ENCODE results near the gene TIE1. TPM values are rescaled to one million over a fixed set of nuclear protein-coding genes. Genes with fewer than 3 reads are reported as not detected.

TIE1 gene
- total and polyA plus RNA-seq, 4 experiments from 2014 or later = not detected

- DNase-seq = no peak
- Mint-ChIP-seq H3K9me3 (peaks cover 0 to 2% (median 0%) of the 10 kb centered on the region in 8 donors), H3K27ac (peak overlapping the region in 5 of 7 donors; percentile 70 to 90 (median 84)), H3K4me3 (peak overlapping the region in 7 of 8 donors; percentile 25 to 85 (median 78)), H3K36me3 (no peaks in the 10 kb centered on the region), H3K4me1 (peaks cover 7 to 28% (median 20%) of the 10 kb centered on the region in 4 donors), H3K27me3 (peaks cover 15 to 19% of the 10 kb centered on the region in 2 donors)
- Histone ChIP-seq H3K9me3 (ENCODE audit: control insufficient read depth in 1 of 2, low read length in 2 of 2) (no peaks in the 10 kb centered on the region), H3K36me3 (ENCODE audit: insufficient read depth, low read length) (no peaks in the 10 kb centered on the region), H3K27me3 (ENCODE audit: insufficient read depth, low read length) (no peaks in the 10 kb centered on the region), H3K27ac (ENCODE audit: low read depth, low read length) (no peak overlapping the region), H3K4me3 (ENCODE audit: low read length in 2 of 2) (no peak overlapping the region), H3K4me1 (ENCODE audit: insufficient read depth, low read length) (peaks cover 20% of the 10 kb centered on the region)
- POLR2A ChIA-PET (ENCODE audit: partially characterized antibody) = no interaction called here
- CTCF ChIA-PET (ENCODE audit: partially characterized antibody) = no interaction called here
- intact Hi-C loops (cut with micrococcal nuclease) = no loop called here
These were observed 26.0 kb upstream of the TIE1 start for GRCh38 chr1:43274804-43275180.

- Histone ChIP-seq H3K36me3 (ENCODE audit: insufficient read depth, low read length) (no peaks in the 10 kb centered on the region), H3K4me3 (ENCODE audit: low read length in 2 of 2) (no peak overlapping the region), H3K27me3 (ENCODE audit: insufficient read depth, low read length) (no peaks in the 10 kb centered on the region), H3K27ac (ENCODE audit: low read depth, low read length) (no peak overlapping the region), H3K4me1 (ENCODE audit: insufficient read depth, low read length) (peaks cover 10% of the 10 kb centered on the region), H3K9me3 (ENCODE audit: control insufficient read depth in 1 of 2, low read length in 2 of 2) (no peaks in the 10 kb centered on the region)
- CTCF ChIA-PET (ENCODE audit: partially characterized antibody) = no interaction called here
- peaks cover 18 to 19% of the 10 kb centered on the region in 2 donors for H3K27me3 Mint-ChIP-seq
- intact Hi-C loops (cut with micrococcal nuclease) = no loop called here
- H3K4me3 Mint-ChIP-seq = no peak overlapping the region
- POLR2A ChIA-PET (ENCODE audit: partially characterized antibody) = no interaction called here
- H3K27ac Mint-ChIP-seq = no peak overlapping the region
- H3K36me3 Mint-ChIP-seq = no peaks in the 10 kb centered on the region
- H3K9me3 Mint-ChIP-seq = peaks cover 0 to 2% (median 0%) of the 10 kb centered on the region in 8 donors
- no peak for DNase-seq
- H3K4me1 Mint-ChIP-seq = peaks cover 7 to 20% (median 14%) of the 10 kb centered on the region in 4 donors
These were observed 24.8 kb upstream of the TIE1 start for GRCh38 chr1:43275826-43276620.

- Histone ChIP-seq H3K9me3 (ENCODE audit: control insufficient read depth in 1 of 2, low read length in 2 of 2) (no peaks in the 10 kb centered on the region), H3K4me1 (ENCODE audit: insufficient read depth, low read length) (peaks cover 9% of the 10 kb centered on the region), H3K4me3 (ENCODE audit: low read length in 2 of 2) (no peak overlapping the region), H3K27ac (ENCODE audit: low read depth, low read length) (no peak overlapping the region), H3K27me3 (ENCODE audit: insufficient read depth, low read length) (no peaks in the 10 kb centered on the region), H3K36me3 (ENCODE audit: insufficient read depth, low read length) (no peaks in the 10 kb centered on the region)
- CTCF ChIA-PET (ENCODE audit: partially characterized antibody) = no interaction called here
- no peaks in the 10 kb centered on the region for H3K36me3 Mint-ChIP-seq
- peaks cover 0 to 2% (median 0%) of the 10 kb centered on the region in 8 donors for H3K9me3 Mint-ChIP-seq
- H3K4me3 Mint-ChIP-seq = no peak overlapping the region
- DNase-seq = no peak
- peaks cover 15 to 16% of the 10 kb centered on the region in 2 donors for H3K27me3 Mint-ChIP-seq
- H3K27ac Mint-ChIP-seq = no peak overlapping the region
- POLR2A ChIA-PET (ENCODE audit: partially characterized antibody) = no interaction called here
- H3K4me1 Mint-ChIP-seq = peaks cover 6 to 16% (median 12%) of the 10 kb centered on the region in 4 donors
- intact Hi-C loops (cut with micrococcal nuclease) = no loop called here
These were observed 24.1 kb upstream of the TIE1 start for GRCh38 chr1:43276673-43277072.

- ChIA-PET POLR2A (ENCODE audit: partially characterized antibody) (no interaction called here), CTCF (ENCODE audit: partially characterized antibody) (no interaction called here)
- H3K27me3 ChIP-seq (ENCODE audit: insufficient read depth, low read length) = no peaks in the 10 kb centered on the region
- peaks cover 0 to 2% (median 0%) of the 10 kb centered on the region in 8 donors for H3K9me3 Mint-ChIP-seq
- H3K4me3 ChIP-seq (ENCODE audit: low read length in 2 of 2) = no peak overlapping the region
- no peaks in the 10 kb centered on the region for H3K36me3 Mint-ChIP-seq
- no peak for DNase-seq
- H3K27me3 Mint-ChIP-seq = peaks cover 15 to 18% of the 10 kb centered on the region in 2 donors
- peaks cover 6 to 16% (median 12%) of the 10 kb centered on the region in 4 donors for H3K4me1 Mint-ChIP-seq
- H3K36me3 ChIP-seq (ENCODE audit: insufficient read depth, low read length) = no peaks in the 10 kb centered on the region
- no peak overlapping the region for H3K27ac Mint-ChIP-seq
- H3K4me1 ChIP-seq (ENCODE audit: insufficient read depth, low read length) = peaks cover 9% of the 10 kb centered on the region
- H3K4me3 Mint-ChIP-seq = no peak overlapping the region
- H3K27ac ChIP-seq (ENCODE audit: low read depth, low read length) = no peak overlapping the region
- intact Hi-C loops (cut with micrococcal nuclease) = no loop called here
- no peaks in the 10 kb centered on the region for H3K9me3 ChIP-seq (ENCODE audit: control insufficient read depth in 1 of 2, low read length in 2 of 2)
These were observed 23.5 kb upstream of the TIE1 start for GRCh38 chr1:43277116-43277876.

GRCh38 chr1:43279161-43279560 is 21.6 kb upstream of the TIE1 start:
- Mint-ChIP-seq H3K36me3 (no peaks in the 10 kb centered on the region), H3K4me1 (peaks cover 6 to 15% (median 11%) of the 10 kb centered on the region in 4 donors), H3K27me3 (peaks cover 16 to 19% of the 10 kb centered on the region in 2 donors), H3K27ac (no peak overlapping the region), H3K4me3 (no peak overlapping the region), H3K9me3 (peaks cover 0 to 2% (median 0%) of the 10 kb centered on the region in 8 donors)
- DNase-seq = no peak
- intact Hi-C loops (cut with micrococcal nuclease) = no loop called here
- ChIA-PET CTCF (ENCODE audit: partially characterized antibody) (no interaction called here), POLR2A (ENCODE audit: partially characterized antibody) (no interaction called here)
- H3K4me3 ChIP-seq (ENCODE audit: low read length in 2 of 2) = no peak overlapping the region
- H3K27me3 ChIP-seq (ENCODE audit: insufficient read depth, low read length) = no peaks in the 10 kb centered on the region
- H3K4me1 ChIP-seq (ENCODE audit: insufficient read depth, low read length) = peaks cover 7% of the 10 kb centered on the region
- no peaks in the 10 kb centered on the region for H3K36me3 ChIP-seq (ENCODE audit: insufficient read depth, low read length)
- no peaks in the 10 kb centered on the region for H3K9me3 ChIP-seq (ENCODE audit: control insufficient read depth in 1 of 2, low read length in 2 of 2)
- no peak overlapping the region for H3K27ac ChIP-seq (ENCODE audit: low read depth, low read length)

GRCh38 chr1:43279666-43280065 is 21.1 kb upstream of the TIE1 start:
- no peak overlapping the region for H3K4me3 Mint-ChIP-seq
- Histone ChIP-seq H3K4me3 (ENCODE audit: low read length in 2 of 2) (no peak overlapping the region), H3K27ac (ENCODE audit: low read depth, low read length) (no peak overlapping the region), H3K36me3 (ENCODE audit: insufficient read depth, low read length) (no peaks in the 10 kb centered on the region), H3K4me1 (ENCODE audit: insufficient read depth, low read length) (peaks cover 2% of the 10 kb centered on the region), H3K9me3 (ENCODE audit: control insufficient read depth in 1 of 2, low read length in 2 of 2) (no peaks in the 10 kb centered on the region), H3K27me3 (ENCODE audit: insufficient read depth, low read length) (no peaks in the 10 kb centered on the region)
- ChIA-PET CTCF (ENCODE audit: partially characterized antibody) (no interaction called here), POLR2A (ENCODE audit: partially characterized antibody) (no interaction called here)
- peaks cover 1 to 10% (median 6%) of the 10 kb centered on the region in 4 donors for H3K4me1 Mint-ChIP-seq
- no peak for DNase-seq
- intact Hi-C loops (cut with micrococcal nuclease) = no loop called here
- H3K9me3 Mint-ChIP-seq = no peaks in the 10 kb centered on the region
- H3K36me3 Mint-ChIP-seq = no peaks in the 10 kb centered on the region
- H3K27ac Mint-ChIP-seq = no peak overlapping the region
- peaks cover 18 to 22% of the 10 kb centered on the region in 2 donors for H3K27me3 Mint-ChIP-seq

GRCh38 chr1:43280692-43281091 is 20.1 kb upstream of the TIE1 start:
- H3K4me3 Mint-ChIP-seq = no peak overlapping the region
- no peaks in the 10 kb centered on the region for H3K4me1 ChIP-seq (ENCODE audit: insufficient read depth, low read length)
- no peak overlapping the region for H3K4me3 ChIP-seq (ENCODE audit: low read length in 2 of 2)
- DNase-seq = no peak
- H3K27me3 ChIP-seq (ENCODE audit: insufficient read depth, low read length) = no peaks in the 10 kb centered on the region
- H3K36me3 Mint-ChIP-seq = no peaks in the 10 kb centered on the region
- H3K27ac ChIP-seq (ENCODE audit: low read depth, low read length) = no peak overlapping the region
- no peaks in the 10 kb centered on the region for H3K36me3 ChIP-seq (ENCODE audit: insufficient read depth, low read length)
- H3K4me1 Mint-ChIP-seq = no peaks in the 10 kb centered on the region
- no peaks in the 10 kb centered on the region for H3K9me3 Mint-ChIP-seq
- H3K9me3 ChIP-seq (ENCODE audit: control insufficient read depth in 1 of 2, low read length in 2 of 2) = no peaks in the 10 kb centered on the region
- H3K27me3 Mint-ChIP-seq = peaks cover 20 to 26% of the 10 kb centered on the region in 2 donors
- H3K27ac Mint-ChIP-seq = no peak overlapping the region
- intact Hi-C loops (cut with micrococcal nuclease) = no loop called here
- ChIA-PET CTCF (ENCODE audit: partially characterized antibody) (no interaction called here), POLR2A (ENCODE audit: partially characterized antibody) (no interaction called here)

Measured in CD4-positive, alpha-beta memory T cell (primary cell).